MCF 10A (cell line): ENCODE data around the gene CNOT2. TPM values are rescaled to one million over a fixed set of nuclear protein-coding genes. Genes with fewer than 3 reads are reported as not detected.

ENCODE experiments used
- BruUV-seq: library from RNA; stranded (reverse); fragments of 400-500 nt; replicated peaks from 2 replicates; lab custom pipeline; 2021; lab: Mats Ljungman, UMichigan
- CTCF ChIA-PET: fragments of 300-600 bp; sonication (Branson Sonifier 250); formaldehyde crosslinking; extraction: SDS; loops from one replicate; lab custom pipeline; 2021; ENCODE audit warnings: antibody characterized with exemption, inconsistent platforms; lab: Yijun Ruan, JAX
- POLR2A ChIA-PET: fragments of 300-600, 350-650 bp; sonication (Branson Sonifier 250); formaldehyde crosslinking; extraction: SDS; loops from one replicate; lab custom pipeline; 2020; ENCODE audit warnings: antibody characterized with exemption, inconsistent platforms; lab: Yijun Ruan, JAX
- DNase-seq: peaks from one replicate; pipeline ENCODE4 v3.0.0-alpha.2; 2018; ENCODE audit not compliant: unreplicated experiment
- H3K27ac Mint-ChIP-seq: one replicate; pipeline ENCODE4 v1.8.0; 2022; ENCODE audit warnings: mild to moderate bottlenecking, low read depth, mixed read lengths; ENCODE audit not compliant: unreplicated experiment
- H3K27me3 Mint-ChIP-seq: one replicate; pipeline ENCODE4 v1.8.0; 2022; ENCODE audit warnings: mixed read lengths; ENCODE audit not compliant: insufficient read depth, unreplicated experiment
- H3K36me3 Mint-ChIP-seq: one replicate; pipeline ENCODE4 v1.8.0; 2022; ENCODE audit warnings: mild to moderate bottlenecking, moderate library complexity, mixed read lengths; ENCODE audit not compliant: insufficient read depth, unreplicated experiment
- H3K4me1 Mint-ChIP-seq: one replicate; pipeline ENCODE4 v1.8.0; 2022; ENCODE audit warnings: mixed read lengths; ENCODE audit not compliant: insufficient read depth, unreplicated experiment
- H3K4me3 Mint-ChIP-seq: one replicate; pipeline ENCODE4 v1.8.0; 2022; ENCODE audit warnings: mild to moderate bottlenecking, moderate library complexity, mixed read lengths; ENCODE audit not compliant: unreplicated experiment
- H3K9me3 Mint-ChIP-seq: one replicate; pipeline ENCODE4 v1.8.0; 2022; ENCODE audit warnings: mixed read lengths; ENCODE audit not compliant: unreplicated experiment
- CTCF ChIP-seq: fragments of 200-600 bp; IDR thresholded peaks from one replicate; pipeline ENCODE4 v1.8.0; 2022; ENCODE audit warnings: antibody characterized with exemption, mild to moderate bottlenecking; ENCODE audit not compliant: unreplicated experiment
- intact Hi-C: fragments of 100-400 bp; cut with micrococcal nuclease; formaldehyde crosslinking; loops from 2 replicates; pipeline ENCODE4 v1.14.1; 2022
- total RNA-seq: library from RNA; stranded (reverse); gene quantifications from 2 replicates; pipeline ENCODE4 v1.2.3, GENCODE V29; 2022

The CNOT2 gene
- total RNA-seq, 1 experiment from 2014 or later = 91.0 TPM

- no peak overlapping the region for H3K27ac Mint-ChIP-seq
- peak overlapping the region; percentile 80 for H3K4me3 Mint-ChIP-seq
- no TSS peak for BruUV-seq
- peak; percentile 9 for DNase-seq
- no peaks in the 10 kb centered on the region for H3K36me3 Mint-ChIP-seq
- H3K4me1 Mint-ChIP-seq = peaks cover 9% of the 10 kb centered on the region
- no peak for TF ChIP-seq CTCF
- H3K27me3 Mint-ChIP-seq = peaks cover 15% of the 10 kb centered on the region
- POLR2A ChIA-PET = interaction anchor here (2.0 kb wide), 1 partner anchor 121 kb away, joined by 6 read pairs; the partner anchor contains the start of gene CNOT2
- CTCF ChIA-PET = interaction anchor here (1.3 kb wide), 1 partner anchor 464 kb away, joined by 3 read pairs; no protein-coding TSS in a partner anchor
- no peaks in the 10 kb centered on the region for H3K9me3 Mint-ChIP-seq
- intact Hi-C loops = loop anchor here (5.0 kb wide), 1 partner anchor 212 kb away; no protein-coding TSS in a partner anchor
Measured at GRCh38 chr12:70364695-70365397, 121.6 kb downstream of the CNOT2 start.

GRCh38 chr12:70365398-70365647, 122.1 kb downstream of the CNOT2 start:
- peak overlapping the region; percentile 80 for H3K4me3 Mint-ChIP-seq
- TF ChIP-seq CTCF = no peak
- CTCF ChIA-PET = interaction anchor here (0.6 to 0.9 kb wide), 2 partner anchors 176 to 486 kb away, joined by 3 read pairs; no protein-coding TSS in a partner anchor
- H3K9me3 Mint-ChIP-seq = no peaks in the 10 kb centered on the region
- BruUV-seq = no TSS peak
- intact Hi-C loops = no loop called here
- POLR2A ChIA-PET = interaction anchor here (2.0 kb wide), 1 partner anchor 122 kb away, joined by 6 read pairs; the partner anchor contains the start of gene CNOT2
- no peak for DNase-seq
- H3K27me3 Mint-ChIP-seq = peaks cover 15% of the 10 kb centered on the region
- no peak overlapping the region for H3K27ac Mint-ChIP-seq
- H3K36me3 Mint-ChIP-seq = no peaks in the 10 kb centered on the region
- H3K4me1 Mint-ChIP-seq = peaks cover 9% of the 10 kb centered on the region

GRCh38 chr12:70365648-70366518, 122.7 kb downstream of the CNOT2 start, which contains the start of gene KCNMB4:
KCNMB4 (plus strand) TSS chr12:70366290; CDS start chr12:70366735, 445 bp downstream.
- H3K36me3 Mint-ChIP-seq = no peaks in the 10 kb centered on the region
- no peak for TF ChIP-seq CTCF
- peaks cover 15% of the 10 kb centered on the region for H3K27me3 Mint-ChIP-seq
- no peaks in the 10 kb centered on the region for H3K9me3 Mint-ChIP-seq
- peak; percentile 42 for DNase-seq
- POLR2A ChIA-PET = interaction anchor here (0.7 to 2.0 kb wide), 2 partner anchors 48 to 122 kb away, joined by 3 to 6 read pairs; partner anchors contain the start of gene CNOT2
- no TSS peak for BruUV-seq
- H3K27ac Mint-ChIP-seq = no peak within 1 kb of the TSS
- H3K4me1 Mint-ChIP-seq = peaks cover 9% of the 10 kb centered on the region
- CTCF ChIA-PET = interaction anchor here (0.6 to 0.9 kb wide), 3 partner anchors 135 to 486 kb away, joined by 3 read pairs; no protein-coding TSS in a partner anchor
- intact Hi-C loops = no loop called here
- peak within 1 kb of the TSS; percentile 80 for H3K4me3 Mint-ChIP-seq
